GM18951 (cell line): ENCODE measurements around the gene NSUN4.

Source experiments
- POLR2A ChIP-seq: IDR thresholded peaks from 4 replicates; pipeline ENCODE4 v1.6.1; 2011; ENCODE audit warnings: mild to moderate bottlenecking; ENCODE audit not compliant: insufficient read length, insufficient read depth; ENCODE audit errors: extremely low read depth
- in situ Hi-C: fragments of 300-500 bp; cut with MboI; formaldehyde crosslinking; loops from one replicate; pipeline ENCODE4 v1.12.0; 2022; ENCODE audit warnings: low sequenced_read_pairs, mixed read lengths, inconsistent platforms; ENCODE audit not compliant: unreplicated experiment

NSUN4 gene

GRCh38 chr1:46401154-46401913 is 60.7 kb downstream of the NSUN4 start:
- in situ Hi-C loops = no loop called here
- TF ChIP-seq POLR2A = no peak

DNA sequence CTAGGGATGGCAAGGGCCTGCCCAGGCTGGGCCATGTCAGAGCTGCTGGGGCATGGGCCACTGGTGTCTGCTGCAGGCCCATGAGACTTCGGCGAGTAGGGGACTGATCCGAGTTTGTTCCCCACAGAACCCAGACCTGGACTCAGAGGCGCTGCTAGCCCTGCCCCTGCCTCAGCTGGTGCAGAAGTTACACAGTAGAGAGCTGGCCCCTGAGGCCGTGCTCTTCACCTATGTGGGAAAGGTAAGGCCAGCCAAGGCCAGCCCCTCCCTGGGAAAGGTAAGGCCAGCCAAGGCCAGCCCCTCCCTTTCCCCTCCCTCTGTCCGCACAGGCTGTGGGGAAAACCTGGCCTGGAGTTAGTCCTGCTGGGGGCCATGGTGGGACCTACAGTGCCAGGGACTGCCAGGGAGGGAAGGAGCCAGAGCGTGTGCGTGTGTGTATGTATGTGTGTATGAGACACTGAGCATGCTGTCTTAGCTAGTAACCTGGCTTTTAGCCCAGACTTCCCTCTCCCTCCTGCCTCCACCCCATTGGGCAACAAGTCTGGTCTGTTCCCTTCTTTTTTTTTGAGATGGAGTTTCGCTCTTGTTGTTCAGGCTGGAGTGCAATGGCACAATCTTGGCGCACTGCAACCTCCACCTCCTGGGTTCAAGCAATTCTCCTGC is 61.5 kb downstream of the NSUN4 start:
- in situ Hi-C loops = no loop called here
- TF ChIP-seq POLR2A = no peak

DNA sequence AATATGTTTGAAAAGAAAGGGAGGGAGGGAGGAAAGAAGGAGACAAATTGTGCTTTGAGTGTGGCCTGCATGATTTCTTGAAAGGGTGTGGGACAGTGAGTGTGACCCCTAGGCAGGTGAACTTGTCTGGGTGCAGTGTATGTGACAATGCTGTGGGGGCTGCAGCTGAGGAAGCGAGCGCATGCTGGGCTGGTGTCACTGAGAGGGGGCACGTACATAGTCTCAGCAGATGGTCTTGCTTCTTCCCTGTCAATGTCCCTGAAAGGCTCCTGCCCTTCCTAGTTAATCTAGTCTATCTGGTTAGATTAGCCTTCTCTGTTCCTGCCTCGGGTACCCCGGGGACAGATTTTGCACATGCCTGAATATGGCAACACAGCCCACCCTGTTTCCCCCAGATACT is 63.3 kb downstream of the NSUN4 start:
- in situ Hi-C loops = no loop called here
- TF ChIP-seq POLR2A = no peak

- TF ChIP-seq POLR2A = no peak
- in situ Hi-C loops = no loop called here
Observed at GRCh38 chr1:46404482-46405196, 64.0 kb downstream of the NSUN4 start.

- in situ Hi-C loops = no loop called here
- no peak for TF ChIP-seq POLR2A
Observed at GRCh38 chr1:46405197-46405555, 64.6 kb downstream of the NSUN4 start.

DNA sequence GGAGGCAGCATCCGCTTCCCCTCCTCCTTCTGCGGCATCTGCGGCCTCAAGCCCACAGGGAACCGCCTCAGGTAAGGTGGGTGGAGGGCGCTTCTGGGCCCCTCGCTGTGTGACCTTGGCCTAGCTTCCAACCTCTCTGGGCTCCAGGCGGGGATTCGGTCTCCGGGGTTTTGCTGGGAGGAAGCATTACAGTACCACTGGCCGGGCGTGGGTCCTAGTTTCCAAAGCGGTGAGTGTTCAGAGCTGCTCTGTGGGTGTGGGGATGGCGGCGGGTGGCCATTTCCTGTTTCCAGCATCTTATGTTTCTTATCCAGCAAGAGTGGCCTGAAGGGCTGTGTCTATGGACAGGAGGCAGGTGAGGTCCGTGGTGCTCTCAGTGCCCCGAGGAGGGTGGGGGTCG is 65.1 kb downstream of the NSUN4 start:
- no peak for TF ChIP-seq POLR2A
- in situ Hi-C loops = no loop called here

- TF ChIP-seq POLR2A = no peak
- in situ Hi-C loops = no loop called here
Observed at GRCh38 chr1:46406881-46407608, 66.4 kb downstream of the NSUN4 start.

DNA sequence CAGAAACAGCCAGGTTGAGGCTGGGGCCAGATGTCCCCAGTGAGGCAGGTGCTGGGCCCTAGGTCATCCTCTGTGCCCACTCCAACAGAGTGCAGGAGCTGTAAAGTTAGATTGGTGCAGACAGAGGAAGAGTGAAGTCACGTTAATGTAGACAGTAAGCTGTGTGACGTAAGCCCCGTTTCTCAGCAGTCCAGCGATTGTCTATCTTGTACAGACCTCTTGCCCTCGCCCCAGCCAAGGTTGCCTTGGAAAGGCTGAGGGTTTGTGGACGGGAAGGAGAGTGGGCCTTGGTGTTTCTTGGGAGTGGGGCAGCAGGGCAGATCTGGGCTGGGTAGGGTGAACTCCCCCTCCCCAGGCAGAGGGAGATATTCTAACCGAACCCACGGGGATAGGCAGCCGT is 67.0 kb downstream of the NSUN4 start:
- in situ Hi-C loops = no loop called here
- no peak for TF ChIP-seq POLR2A

- in situ Hi-C loops = no loop called here
- TF ChIP-seq POLR2A = no peak
Observed at GRCh38 chr1:46408356-46409062, 67.9 kb downstream of the NSUN4 start.

GRCh38 chr1:46409063-46409372 is 68.4 kb downstream of the NSUN4 start:
- no peak for TF ChIP-seq POLR2A
- in situ Hi-C loops = no loop called here

DNA sequence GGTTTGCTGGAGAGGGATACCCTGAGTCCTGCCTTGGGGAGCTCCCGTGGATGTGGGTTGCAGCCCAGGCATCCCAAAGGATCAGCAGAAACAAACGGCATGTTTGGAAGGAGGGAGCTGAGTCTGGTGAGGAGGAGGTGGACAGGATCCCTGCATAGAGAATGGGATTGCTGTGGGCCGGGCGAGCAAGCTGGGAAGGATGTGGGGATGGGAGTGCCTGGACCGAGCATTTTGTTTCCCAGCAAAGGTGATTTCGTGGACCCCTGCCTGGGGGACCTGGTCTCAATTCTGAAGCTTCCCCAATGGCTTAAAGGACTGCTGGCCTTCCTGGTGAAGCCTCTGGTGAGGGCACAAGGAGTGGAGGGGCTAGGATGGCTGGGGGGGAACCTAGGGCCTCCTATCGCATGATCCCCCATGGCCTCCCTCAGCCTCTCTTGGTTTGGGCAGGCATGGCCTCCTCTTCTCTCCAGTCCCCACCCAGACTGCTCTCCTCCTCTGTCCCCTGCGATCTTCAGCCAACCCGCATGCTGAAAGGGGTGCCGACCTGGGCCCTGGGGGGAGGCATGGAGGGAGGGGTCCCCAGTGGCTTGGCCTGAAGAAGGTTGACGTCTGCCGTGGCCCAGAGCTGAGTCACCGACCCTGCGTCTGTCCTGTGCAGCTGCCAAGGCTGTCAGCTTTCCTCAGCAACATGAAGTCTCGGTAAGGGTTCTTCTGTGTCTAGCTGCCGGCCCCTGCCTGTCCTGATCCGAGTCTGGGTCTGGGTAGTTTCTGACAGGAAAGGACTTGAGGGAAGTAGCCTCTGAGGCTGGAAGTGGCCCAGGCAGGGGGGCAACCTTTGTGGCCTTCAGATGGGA is 69.8 kb downstream of the NSUN4 start:
- TF ChIP-seq POLR2A = no peak
- in situ Hi-C loops = no loop called here

GRCh38 chr1:46411010-46411405 is 70.4 kb downstream of the NSUN4 start:
- TF ChIP-seq POLR2A = no peak
- in situ Hi-C loops = no loop called here
